ENCODE measurements around the gene NRXN3.

NRXN3 gene

GRCh38 chr14:79175671-79176070, 1005.5 kb downstream of the NRXN3 start:
- Mint-ChIP-seq H3K4me1 (no peaks in the 10 kb centered on the region), H3K9me3 (no peaks in the 10 kb centered on the region), H3K36me3 (ENCODE audit: low read depth) (no peaks in the 10 kb centered on the region), H3K27me3 (ENCODE audit: low read depth) (no peaks in the 10 kb centered on the region), H3K27ac (no peak overlapping the region), H3K4me3 (no peak overlapping the region)
- TF ChIP-seq, protein P1, sequence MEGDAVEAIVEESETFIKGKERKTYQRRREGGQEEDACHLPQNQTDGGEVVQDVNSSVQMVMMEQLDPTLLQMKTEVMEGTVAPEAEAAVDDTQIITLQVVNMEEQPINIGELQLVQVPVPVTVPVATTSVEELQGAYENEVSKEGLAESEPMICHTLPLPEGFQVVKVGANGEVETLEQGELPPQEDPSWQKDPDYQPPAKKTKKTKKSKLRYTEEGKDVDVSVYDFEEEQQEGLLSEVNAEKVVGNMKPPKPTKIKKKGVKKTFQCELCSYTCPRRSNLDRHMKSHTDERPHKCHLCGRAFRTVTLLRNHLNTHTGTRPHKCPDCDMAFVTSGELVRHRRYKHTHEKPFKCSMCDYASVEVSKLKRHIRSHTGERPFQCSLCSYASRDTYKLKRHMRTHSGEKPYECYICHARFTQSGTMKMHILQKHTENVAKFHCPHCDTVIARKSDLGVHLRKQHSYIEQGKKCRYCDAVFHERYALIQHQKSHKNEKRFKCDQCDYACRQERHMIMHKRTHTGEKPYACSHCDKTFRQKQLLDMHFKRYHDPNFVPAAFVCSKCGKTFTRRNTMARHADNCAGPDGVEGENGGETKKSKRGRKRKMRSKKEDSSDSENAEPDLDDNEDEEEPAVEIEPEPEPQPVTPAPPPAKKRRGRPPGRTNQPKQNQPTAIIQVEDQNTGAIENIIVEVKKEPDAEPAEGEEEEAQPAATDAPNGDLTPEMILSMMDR (IDR thresholded peaks at IDR 0.05; ENCODE audit: unreplicated experiment in 3 of 3), result no peak

DNA sequence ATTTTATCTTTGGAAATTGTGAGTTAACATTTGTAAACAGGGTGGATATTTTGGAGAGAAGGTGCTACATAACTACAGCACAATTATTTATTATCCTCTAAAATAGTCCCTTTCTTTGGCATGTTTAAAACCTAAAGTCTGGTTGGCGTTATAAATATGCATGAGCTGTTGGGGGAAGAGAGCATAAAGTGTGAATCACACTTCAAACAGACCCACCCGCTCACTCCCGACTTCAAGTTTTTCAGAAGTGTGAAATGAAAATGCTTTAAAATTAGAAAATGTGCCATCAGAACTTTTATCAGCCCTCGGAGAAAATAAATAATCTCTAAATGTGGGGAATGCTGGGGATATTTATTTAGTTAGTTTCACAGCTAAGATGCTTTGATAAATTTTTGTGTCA, 1006.9 kb downstream of the NRXN3 start:
- TF ChIP-seq, protein P1 (IDR thresholded peaks at IDR 0.05; ENCODE audit: unreplicated experiment in 3 of 3), result no peak
- no peak overlapping the region for H3K27ac Mint-ChIP-seq
- no peaks in the 10 kb centered on the region for H3K9me3 Mint-ChIP-seq
- no peaks in the 10 kb centered on the region for H3K4me1 Mint-ChIP-seq
- H3K27me3 Mint-ChIP-seq (ENCODE audit: low read depth), result no peaks in the 10 kb centered on the region
- H3K4me3 Mint-ChIP-seq, result no peak overlapping the region
- no peaks in the 10 kb centered on the region for H3K36me3 Mint-ChIP-seq (ENCODE audit: low read depth)

- Mint-ChIP-seq H3K9me3 (no peaks in the 10 kb centered on the region), H3K4me3 (no peak overlapping the region), H3K36me3 (ENCODE audit: low read depth) (no peaks in the 10 kb centered on the region), H3K27ac (no peak overlapping the region), H3K4me1 (no peaks in the 10 kb centered on the region), H3K27me3 (ENCODE audit: low read depth) (no peaks in the 10 kb centered on the region)
- TF ChIP-seq, protein P1 (IDR thresholded peaks at IDR 0.05; ENCODE audit: unreplicated experiment in 3 of 3), result no peak
Measured at GRCh38 chr14:79178719-79179118, 1008.5 kb downstream of the NRXN3 start.

DNA sequence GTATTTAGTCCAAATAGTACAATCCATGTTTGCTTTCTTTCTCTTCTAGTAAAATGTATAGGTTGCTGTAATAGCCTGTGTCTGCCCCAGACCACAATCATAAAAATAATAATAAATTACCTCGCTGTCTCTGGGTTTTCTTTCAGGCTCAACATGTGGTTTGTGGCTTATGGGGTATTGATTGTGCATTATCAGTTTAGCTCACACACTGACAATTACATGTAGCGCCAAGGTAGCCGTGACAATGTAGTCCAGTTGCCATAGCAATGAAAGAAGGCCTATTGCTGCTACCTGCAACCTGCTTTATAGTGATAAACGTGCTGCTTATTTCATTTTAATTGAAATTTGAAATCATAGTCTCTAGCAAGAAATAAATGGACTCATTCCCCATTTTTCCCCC, 1009.8 kb downstream of the NRXN3 start:
- no peak overlapping the region for H3K27ac Mint-ChIP-seq
- TF ChIP-seq, protein P1 (IDR thresholded peaks at IDR 0.05; ENCODE audit: unreplicated experiment in 3 of 3), result no peak
- H3K36me3 Mint-ChIP-seq (ENCODE audit: low read depth), result no peaks in the 10 kb centered on the region
- H3K9me3 Mint-ChIP-seq, result no peaks in the 10 kb centered on the region
- H3K27me3 Mint-ChIP-seq (ENCODE audit: low read depth), result no peaks in the 10 kb centered on the region
- H3K4me3 Mint-ChIP-seq, result no peak overlapping the region
- no peaks in the 10 kb centered on the region for H3K4me1 Mint-ChIP-seq

- Mint-ChIP-seq H3K27me3 (ENCODE audit: low read depth) (no peaks in the 10 kb centered on the region), H3K4me3 (no peak overlapping the region), H3K4me1 (no peaks in the 10 kb centered on the region), H3K36me3 (ENCODE audit: low read depth) (no peaks in the 10 kb centered on the region), H3K9me3 (no peaks in the 10 kb centered on the region), H3K27ac (no peak overlapping the region)
- TF ChIP-seq, protein P1 (IDR thresholded peaks at IDR 0.05; ENCODE audit: unreplicated experiment in 3 of 3), result no peak
Measured at GRCh38 chr14:79180656-79181055, 1010.5 kb downstream of the NRXN3 start.

DNA sequence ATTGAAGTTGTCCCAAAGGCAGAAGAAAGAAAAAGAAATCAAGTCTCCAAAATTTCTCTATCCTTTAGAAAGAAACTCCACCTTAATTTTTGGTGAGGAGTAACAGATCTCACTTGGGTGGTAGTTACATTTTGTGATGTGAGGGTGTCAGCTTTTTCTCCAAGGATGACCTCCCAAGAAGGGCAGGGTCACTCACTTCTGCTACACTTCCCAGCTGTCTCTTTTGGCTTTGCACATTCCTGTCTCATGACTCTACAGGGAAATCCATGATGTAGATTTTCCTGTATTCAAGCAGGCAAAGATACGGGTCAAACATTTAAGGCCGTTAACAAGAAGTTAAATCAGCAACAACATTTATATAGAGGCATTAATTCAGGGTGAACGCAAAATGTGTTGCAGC, 1016.4 kb downstream of the NRXN3 start:
- Mint-ChIP-seq H3K27ac (no peak overlapping the region), H3K36me3 (ENCODE audit: low read depth) (no peaks in the 10 kb centered on the region), H3K4me1 (peaks cover 6% of the 10 kb centered on the region), H3K4me3 (no peak overlapping the region), H3K9me3 (no peaks in the 10 kb centered on the region), H3K27me3 (ENCODE audit: low read depth) (no peaks in the 10 kb centered on the region)
- TF ChIP-seq, protein P1 (IDR thresholded peaks at IDR 0.05; ENCODE audit: unreplicated experiment in 3 of 3), result no peak
